Common myeloid progenitor, CD34-positive (primary cell): Measurements from ENCODE around the gene GRSF1.

Experiments used
- CTCF ChIA-PET: fragments of 350-600 bp; sonication (Branson Sonifier 250); formaldehyde crosslinking; loops from one replicate; lab custom pipeline; 2021; ENCODE audit warnings: antibody characterized with exemption; lab: Charles Lee
- POLR2A ChIA-PET: fragments of 350-600 bp; sonication (Branson Sonifier 250); formaldehyde crosslinking; loops from one replicate; lab custom pipeline; 2021; ENCODE audit warnings: antibody characterized with exemption; lab: Charles Lee
- DNase-seq, 3 donors: peaks; one replicate each; pipeline versions ENCODE4 v3.0.0 to v3.0.0-alpha.2; 2013
- H3K27ac ChIP-seq, 2 experiments: 1 replicate in 1 of 2; 2 replicates in 1 of 2; pipeline ENCODE4 v1.7.0; 2013; ENCODE audit warnings: inconsistent platforms in 2 of 2, low read length in 2 of 2, mild to moderate bottlenecking in 2 of 2, low read depth in 1 of 2, moderate library complexity in 1 of 2; ENCODE audit not compliant: severe bottlenecking in 2 of 2, insufficient read depth in 1 of 2, poor library complexity in 1 of 2
- H3K27me3 ChIP-seq, 5 experiments: replicated peaks in 2 of 5; 1 replicate in 3 of 5; 2 replicates in 2 of 5; pipeline versions ENCODE4 v1.6.1 to v1.7.0; 2013; ENCODE audit warnings: low read length in 4 of 5, mild to moderate bottlenecking in 2 of 5, moderate library complexity in 2 of 5, inconsistent platforms in 1 of 5; ENCODE audit not compliant: insufficient read depth in 5 of 5, control insufficient read depth in 4 of 5
- H3K36me3 ChIP-seq, 4 experiments: 1 replicate in 2 of 4; 2 replicates in 2 of 4; pipeline versions ENCODE4 v1.6.1 to v1.7.0; 2013; ENCODE audit warnings: low read length in 3 of 4, control low read depth in 1 of 4, mild to moderate bottlenecking in 1 of 4; ENCODE audit not compliant: control insufficient read depth in 4 of 4, insufficient read depth in 4 of 4
- H3K4me1 ChIP-seq, 4 experiments: 1 replicate in 3 of 4; 2 replicates in 1 of 4; pipeline versions ENCODE4 v1.6.1 to v1.7.1; 2013; ENCODE audit warnings: low read length in 3 of 4, mild to moderate bottlenecking in 3 of 4, control low read depth in 1 of 4, inconsistent platforms in 1 of 4, moderate library complexity in 1 of 4; ENCODE audit not compliant: control insufficient read depth in 4 of 4, insufficient read depth in 4 of 4; ENCODE audit errors: control extremely low read depth in 1 of 4
- H3K4me3 ChIP-seq, 7 experiments: 1 replicate in 4 of 7; 2 replicates in 3 of 7; pipeline versions ENCODE4 v1.5.1 to v1.7.0; 2013; ENCODE audit warnings: mild to moderate bottlenecking in 7 of 7, low read length in 6 of 7, moderate library complexity in 6 of 7, inconsistent platforms in 2 of 7, low read depth in 2 of 7, control low read depth in 1 of 7; ENCODE audit not compliant: insufficient read depth in 4 of 7, control insufficient read depth in 1 of 7; ENCODE audit errors: extremely low read depth in 1 of 7
- H3K9me3 ChIP-seq, 5 experiments: 1 replicate in 4 of 5; 2 replicates in 1 of 5; pipeline versions ENCODE4 v1.6.1 to v1.7.1; 2013; ENCODE audit warnings: low read length in 4 of 5, mild to moderate bottlenecking in 2 of 5, inconsistent platforms in 1 of 5, low read depth in 1 of 5, moderate library complexity in 1 of 5; ENCODE audit not compliant: control insufficient read depth in 4 of 5, insufficient read depth in 2 of 5; ENCODE audit errors: control extremely low read depth in 1 of 5
- WGBS: methylation state at CpG from one replicate; pipeline ENCODE4 v1.1.5; 2013; ENCODE audit not compliant: insufficient coverage; 5-methylcytosine and 5-hydroxymethylcytosine counted together

GRSF1 gene

GRCh38 chr4:70768301-70768948 is 71.3 kb downstream of the GRSF1 start:
- H3K36me3 ChIP-seq, result peaks cover 7 to 32% (median 19%) of the 10 kb centered on the region in 4 experiments
- ChIA-PET POLR2A (no interaction called here), CTCF (no interaction called here)
- H3K27ac ChIP-seq, result no peak overlapping the region
- no peak for DNase-seq
- H3K4me3 ChIP-seq, result no peak overlapping the region
- WGBS, result 100% methylated on average over 3 of the region's 3 CpGs
- H3K9me3 ChIP-seq, result peaks cover 0 to 12% (median 3%) of the 10 kb centered on the region in 5 experiments
- H3K27me3 ChIP-seq, result no peaks in the 10 kb centered on the region
- H3K4me1 ChIP-seq, result peaks cover 0 to 3% (median 2%) of the 10 kb centered on the region in 4 experiments
